Measurements from ENCODE around the gene NR6A1.

- TF ChIP-seq SUZ12 (IDR thresholded peaks at IDR 0.05; ENCODE audit: extremely low read depth, insufficient read depth, insufficient read length) (no peak), YY1 (IDR thresholded peaks at IDR 0.05; ENCODE audit: insufficient read depth, insufficient read length) (no peak)
Measured at GRCh38 chr9:124631326-124631725, 139.8 kb downstream of the NR6A1 start.
